OCI-LY7 (cell line): ENCODE measurements around the gene DNAJC18. TPM values are rescaled to one million over a fixed set of nuclear protein-coding genes. Genes with fewer than 3 reads are reported as not detected.

Source experiments
- BruUV-seq: library from RNA; stranded (reverse); fragments of 400-500 nt; replicated peaks from 2 replicates; lab custom pipeline; 2021; lab: Mats Ljungman, UMichigan
- CTCF ChIA-PET: fragments of 300-600 bp; sonication (Branson Sonifier 250); formaldehyde crosslinking; loops from one replicate; lab custom pipeline; 2022; ENCODE audit warnings: antibody characterized with exemption; ENCODE audit not compliant: unreplicated experiment; lab: Charles Lee
- POLR2A ChIA-PET: fragments of 300-600 bp; sonication (Branson Sonifier 250); formaldehyde crosslinking; loops from one replicate; lab custom pipeline; 2022; ENCODE audit warnings: antibody characterized with exemption; lab: Charles Lee
- DNase-seq: peaks from one replicate; pipeline ENCODE4 v3.0.0-alpha.2; 2015; ENCODE audit warnings: low spot score
- H2AFZ ChIP-seq: fragments of 200-600 bp; sonication (generic), shearing (Covaris generic); 2 replicates; pipeline ENCODE4 v1.6.1; 2014; ENCODE audit warnings: mild to moderate bottlenecking, antibody characterized with exemption, low read length, moderate library complexity
- H3K27ac ChIP-seq: fragments of 200-600 bp; sonication (generic); 2 replicates; pipeline ENCODE4 v1.5.1; 2014; ENCODE audit warnings: mixed run types, low read depth, mild to moderate bottlenecking, moderate library complexity, low read length, inconsistent platforms; ENCODE audit not compliant: poor library complexity, severe bottlenecking
- H3K36me3 ChIP-seq: fragments of 200-600 bp; sonication (generic); 2 replicates; pipeline ENCODE4 v1.6.1; 2014; ENCODE audit warnings: mild to moderate bottlenecking, antibody characterized with exemption, low read length, moderate library complexity, mixed read lengths; ENCODE audit not compliant: insufficient read depth
- H3K4me1 ChIP-seq: fragments of 200-600 bp; sonication (generic); 2 replicates; pipeline ENCODE4 v1.5.1; 2014; ENCODE audit warnings: mild to moderate bottlenecking, low read length; ENCODE audit not compliant: insufficient read depth, poor library complexity, severe bottlenecking
- H3K4me2 ChIP-seq: fragments of 200-600 bp; sonication (generic); 2 replicates; pipeline ENCODE4 v1.6.1; 2014; ENCODE audit warnings: mild to moderate bottlenecking, low read length
- H3K4me3 ChIP-seq: fragments of 200-600 bp; sonication (generic); 2 replicates; pipeline ENCODE4 v1.5.1; 2014; ENCODE audit warnings: mild to moderate bottlenecking, low read depth, low read length; ENCODE audit not compliant: poor library complexity, severe bottlenecking
- H3K79me2 ChIP-seq: fragments of 200-600 bp; sonication (generic); 2 replicates; pipeline ENCODE4 v1.6.1; 2016; ENCODE audit warnings: low read depth, mild to moderate bottlenecking, low read length, moderate library complexity, mixed read lengths; ENCODE audit not compliant: insufficient read depth
- H3K9me2 ChIP-seq: fragments of 200-600 bp; sonication (generic); 2 replicates; pipeline ENCODE4 v1.6.1; 2016; ENCODE audit warnings: mild to moderate bottlenecking, low read length, mixed read lengths; ENCODE audit not compliant: insufficient read depth
- H3K9me3 ChIP-seq: fragments of 200-600 bp; sonication (generic); 2 replicates; pipeline ENCODE4 v1.6.1; 2014; ENCODE audit warnings: mild to moderate bottlenecking, mixed run types, low read length, mixed read lengths
- H4K20me1 ChIP-seq: fragments of 200-600 bp; sonication (generic); 2 replicates; pipeline ENCODE4 v1.6.1; 2014; ENCODE audit warnings: mild to moderate bottlenecking, antibody characterized with exemption, low read length, moderate library complexity, mixed read lengths; ENCODE audit not compliant: insufficient read depth
- CTCF ChIP-seq: fragments of 200-600 bp; sonication (generic); conservative IDR thresholded peaks from 2 replicates; pipeline ENCODE4 v1.5.1; 2014; ENCODE audit warnings: mild to moderate bottlenecking, antibody characterized with exemption, low read length, moderate library complexity, mixed read lengths
- EZH2phosphoT487 ChIP-seq: fragments of 200-600 bp; sonication (generic); IDR thresholded peaks from 2 replicates; pipeline ENCODE4 v1.6.1; 2018; ENCODE audit warnings: low read depth, borderline replicate concordance, mild to moderate bottlenecking, mixed run types, antibody characterized with exemption, low read length, moderate library complexity, mixed read lengths
- intact Hi-C: fragments of 100-400 bp; cut with micrococcal nuclease; formaldehyde crosslinking; loops from one replicate; pipeline ENCODE4 v1.10.0; 2022; ENCODE audit not compliant: unreplicated experiment
- total RNA-seq, 2 experiments: library from RNA; depleted of rRNA in 1 of 2; stranded (reverse); fragments of >200 nt in 1 of 2; shearing (Covaris generic) in 1 of 2; gene quantifications; 2 replicates each; pipeline ENCODE4 v1.2.3, GENCODE V29; 2014 to 2022

The DNAJC18 gene
- total RNA-seq, 2 experiments from 2014 or later, result 1.2 to 12.6 TPM

GRCh38 chr5:139459451-139459934 is 20.2 kb upstream of the DNAJC18 start:
- peaks cover 8% of the 10 kb centered on the region for H3K4me1 ChIP-seq
- no peak overlapping the region for H3K27ac ChIP-seq
- H3K9me3 ChIP-seq, result no peaks in the 10 kb centered on the region
- no peaks in the 10 kb centered on the region for H3K9me2 ChIP-seq
- ChIA-PET CTCF (no interaction called here), POLR2A (no interaction called here)
- no peaks in the 10 kb centered on the region for H3K79me2 ChIP-seq
- no TSS peak for BruUV-seq
- no peaks in the 10 kb centered on the region for H4K20me1 ChIP-seq
- H3K4me2 ChIP-seq, result no peak overlapping the region
- H3K36me3 ChIP-seq, result no peaks in the 10 kb centered on the region
- no peak overlapping the region for H3K4me3 ChIP-seq
- intact Hi-C loops, result no loop called here
- DNase-seq, result no peak
- TF ChIP-seq CTCF, result no peak
- TF ChIP-seq EZH2phosphoT487, result no peak
- H2AFZ ChIP-seq, result peak overlapping the region; percentile 44

GRCh38 chr5:139458580-139459407 is 19.5 kb upstream of the DNAJC18 start:
- POLR2A ChIA-PET, result interaction anchor here (0.6 to 0.9 kb wide), 4 partner anchors 8 to 1112 kb away, joined by 3 to 5 read pairs (median 4); no protein-coding TSS in a partner anchor
- Histone ChIP-seq H3K4me1 (peaks cover 8% of the 10 kb centered on the region), H3K4me3 (no peak overlapping the region), H3K79me2 (no peaks in the 10 kb centered on the region), H3K9me2 (no peaks in the 10 kb centered on the region), H3K27ac (no peak overlapping the region), H2AFZ (peak overlapping the region; percentile 44), H3K4me2 (no peak overlapping the region), H3K9me3 (no peaks in the 10 kb centered on the region), H3K36me3 (no peaks in the 10 kb centered on the region), H4K20me1 (no peaks in the 10 kb centered on the region)
- intact Hi-C loops, result no loop called here
- TF ChIP-seq EZH2phosphoT487, result no peak
- TF ChIP-seq CTCF, result no peak
- peak; percentile 24 for DNase-seq
- BruUV-seq, result no TSS peak
- CTCF ChIA-PET, result no interaction called here
